Activated B cell treated with CpG ODN at 0.5 μM for 24 hours (primary cell): Measurements from ENCODE around the gene USP35. TPM values are rescaled to one million over a fixed set of nuclear protein-coding genes. Genes with fewer than 3 reads are reported as not detected.

Source experiments
- ATAC-seq: fragments of 200-7000 bp; cut with Tn5 transposase; one replicate; pipeline ENCODE4 v1.10.0; 2021; ENCODE audit warnings: low read depth, mild to moderate bottlenecking, moderate library complexity
- CTCF ChIA-PET: fragments of 350-600 bp; sonication (Branson Sonifier 250); formaldehyde crosslinking; loops from one replicate; lab custom pipeline; 2021; ENCODE audit warnings: antibody characterized with exemption; lab: Charles Lee
- POLR2A ChIA-PET: fragments of 350-600 bp; sonication (Branson Sonifier 250); formaldehyde crosslinking; loops from one replicate; lab custom pipeline; 2021; ENCODE audit warnings: antibody characterized with exemption; lab: Charles Lee
- DNase-seq: peaks from one replicate; pipeline ENCODE4 v3.0.0; 2022
- H3K27ac Mint-ChIP-seq: one replicate; pipeline ENCODE4 v1.8.0; 2020; ENCODE audit warnings: mixed read lengths
- H3K27me3 Mint-ChIP-seq: one replicate; pipeline ENCODE4 v1.8.0; 2021; ENCODE audit warnings: mixed read lengths
- H3K36me3 Mint-ChIP-seq: one replicate; pipeline ENCODE4 v1.8.0; 2021; ENCODE audit warnings: low read depth, mixed read lengths
- H3K4me1 Mint-ChIP-seq: one replicate; pipeline ENCODE4 v1.8.0; 2021; ENCODE audit warnings: mixed read lengths
- H3K4me3 Mint-ChIP-seq: one replicate; pipeline ENCODE4 v1.8.0; 2020; ENCODE audit warnings: mild to moderate bottlenecking, mixed read lengths
- H3K9me3 Mint-ChIP-seq: one replicate; pipeline ENCODE4 v1.8.0; 2020; ENCODE audit warnings: mixed read lengths
- CTCF ChIP-seq: fragments of 200-600 bp; IDR thresholded peaks from one replicate; pipeline ENCODE4 v1.8.0; 2022; ENCODE audit warnings: antibody characterized with exemption, mild to moderate bottlenecking
- intact Hi-C: fragments of 100-400 bp; cut with micrococcal nuclease; formaldehyde crosslinking; loops from one replicate; pipeline ENCODE4 v1.15.1; 2024
- total RNA-seq: library from RNA; stranded (reverse); gene quantifications from 2 replicates; pipeline ENCODE4 v1.2.3, GENCODE V29; 2022

The USP35 gene
- total RNA-seq, 1 donor from 2014 or later: 4.9 TPM

DNA sequence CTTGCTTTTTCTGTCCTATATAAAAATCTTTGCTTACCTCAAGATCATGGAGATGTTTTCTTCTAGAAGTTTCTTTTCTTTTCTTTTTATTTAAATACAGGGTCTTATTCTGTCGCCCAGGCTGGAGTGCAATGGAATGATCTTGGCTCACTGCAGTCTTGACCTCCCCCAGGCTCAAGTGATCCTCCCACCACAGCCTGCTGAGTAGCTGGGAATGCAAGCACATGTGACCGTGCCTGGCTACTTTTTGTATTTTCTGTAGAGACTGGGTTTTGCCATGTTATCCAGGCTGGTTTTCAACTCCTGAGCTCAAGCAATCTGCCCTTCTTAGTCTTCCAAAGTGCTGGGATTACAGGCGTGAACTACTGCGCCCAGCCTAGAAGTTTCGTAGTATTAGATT lies 45.3 kb downstream of the USP35 start:
- intact Hi-C loops: no loop called here
- Mint-ChIP-seq H3K27me3 (no peaks in the 10 kb centered on the region), H3K9me3 (peaks cover 6% of the 10 kb centered on the region), H3K27ac (no peak overlapping the region), H3K36me3 (peaks cover 24% of the 10 kb centered on the region), H3K4me3 (no peak overlapping the region), H3K4me1 (no peaks in the 10 kb centered on the region)
- POLR2A ChIA-PET: no interaction called here
- CTCF ChIA-PET: no interaction called here
- DNase-seq (no peak), ATAC-seq (no peak)
- no peak for TF ChIP-seq CTCF

GRCh38 chr11:78237293-78238046 lies 48.8 kb downstream of the USP35 start:
- CTCF ChIA-PET: interaction anchor here (1.4 kb wide), 1 partner anchor 9 kb away, joined by 6 read pairs; no protein-coding TSS in a partner anchor

DNA sequence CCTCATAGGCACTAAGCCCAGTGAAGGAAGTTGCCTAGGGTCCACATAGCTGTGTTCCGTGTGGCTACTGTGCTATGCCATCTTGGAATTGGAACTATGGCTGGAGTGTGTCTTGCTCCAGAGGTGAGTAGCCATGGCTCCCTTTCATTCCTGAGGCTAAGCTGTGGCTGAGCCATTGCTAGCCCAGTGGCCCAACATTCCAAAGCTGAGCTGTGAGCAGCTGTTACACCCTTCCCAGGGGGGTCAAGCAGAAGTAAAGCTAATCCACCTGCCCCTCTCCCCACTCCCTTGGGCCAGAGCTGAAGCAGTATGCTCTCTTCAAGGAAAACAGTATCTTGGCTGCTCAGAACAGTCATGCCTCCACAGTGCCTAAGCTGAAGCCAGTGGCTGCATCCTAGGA lies 51.1 kb downstream of the USP35 start:
- intact Hi-C loops: no loop called here
- Mint-ChIP-seq H3K9me3 (peaks cover 14% of the 10 kb centered on the region), H3K4me3 (no peak overlapping the region), H3K4me1 (peaks cover 11% of the 10 kb centered on the region), H3K27me3 (no peaks in the 10 kb centered on the region), H3K27ac (no peak overlapping the region), H3K36me3 (peaks cover 52% of the 10 kb centered on the region)
- ChIA-PET POLR2A (no interaction called here), CTCF (interaction anchor here (0.7 to 2.5 kb wide), 3 partner anchors 9 to 325 kb away, joined by 3 to 9 read pairs (median 5); no protein-coding TSS in a partner anchor)
- no peak for ATAC-seq
- DNase-seq: no peak
- no peak for TF ChIP-seq CTCF

More at GRCh38 chr11:78237293-78238046, 48.8 kb downstream of the USP35 start:
- ATAC-seq: no peak
- no peak overlapping the region for H3K4me3 Mint-ChIP-seq
- peaks cover 14% of the 10 kb centered on the region for H3K9me3 Mint-ChIP-seq
- POLR2A ChIA-PET: no interaction called here
- no peak for TF ChIP-seq CTCF
- H3K36me3 Mint-ChIP-seq: peaks cover 39% of the 10 kb centered on the region
- no peaks in the 10 kb centered on the region for H3K27me3 Mint-ChIP-seq
- no peak overlapping the region for H3K27ac Mint-ChIP-seq
- intact Hi-C loops: no loop called here
- no peaks in the 10 kb centered on the region for H3K4me1 Mint-ChIP-seq
- DNase-seq: no peak

- Mint-ChIP-seq H3K27me3 (no peaks in the 10 kb centered on the region), H3K9me3 (peaks cover 17% of the 10 kb centered on the region), H3K36me3 (peaks cover 61% of the 10 kb centered on the region), H3K4me1 (peaks cover 14% of the 10 kb centered on the region), H3K27ac (no peak overlapping the region), H3K4me3 (no peak overlapping the region)
- TF ChIP-seq CTCF: no peak
- DNase-seq (no peak), ATAC-seq (no peak)
- intact Hi-C loops: no loop called here
- POLR2A ChIA-PET: no interaction called here
- CTCF ChIA-PET: interaction anchor here (1.6 to 2.5 kb wide), 2 partner anchors 13 to 323 kb away, joined by 5 to 9 read pairs; no protein-coding TSS in a partner anchor
Measured at GRCh38 chr11:78241475-78241874, 52.8 kb downstream of the USP35 start.

DNA sequence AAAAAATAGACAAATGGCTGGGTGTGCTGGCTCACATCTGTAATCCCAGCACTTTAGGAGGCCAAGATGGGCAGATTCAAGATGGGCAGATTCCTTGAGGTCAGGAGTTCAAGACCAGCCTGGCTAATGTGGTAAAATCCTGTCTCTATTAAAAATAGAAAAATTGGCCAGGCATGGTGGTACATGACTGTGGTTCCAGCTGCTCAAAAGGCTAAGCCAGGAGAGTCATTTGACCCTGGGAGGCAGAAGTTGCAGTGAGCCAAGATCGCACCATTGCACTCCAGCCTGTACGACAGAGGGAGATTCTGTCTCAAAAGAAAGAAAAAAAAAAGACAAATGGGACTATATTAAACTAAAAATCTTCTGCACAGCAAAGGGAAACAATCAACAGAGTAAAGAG lies 55.4 kb downstream of the USP35 start:
- CTCF ChIA-PET: no interaction called here
- POLR2A ChIA-PET: interaction anchor here (0.7 kb wide), 1 partner anchor 107 kb away, joined by 13 read pairs; no protein-coding TSS in a partner anchor

More for the DNA sequence above, 55.4 kb downstream of the USP35 start:
- Mint-ChIP-seq H3K36me3 (peaks cover 70% of the 10 kb centered on the region), H3K4me1 (peaks cover 14% of the 10 kb centered on the region), H3K4me3 (no peak overlapping the region), H3K9me3 (peaks cover 12% of the 10 kb centered on the region), H3K27me3 (no peaks in the 10 kb centered on the region), H3K27ac (no peak overlapping the region)
- DNase-seq: no peak
- no peak for TF ChIP-seq CTCF
- ATAC-seq: no peak
- intact Hi-C loops: no loop called here
